SH-SY5Y (cell line): ENCODE measurements around the gene CD151.

Source experiments
- GATA2 ChIP-seq: IDR thresholded peaks from 2 replicates; pipeline ENCODE4 v1.6.1; 2011; ENCODE audit warnings: mild to moderate bottlenecking, low read depth, low read length
- GATA3 ChIP-seq: IDR thresholded peaks from 2 replicates; pipeline ENCODE4 v1.6.1; 2011; ENCODE audit warnings: low read depth, mild to moderate bottlenecking, low read length, moderate library complexity

DNA sequence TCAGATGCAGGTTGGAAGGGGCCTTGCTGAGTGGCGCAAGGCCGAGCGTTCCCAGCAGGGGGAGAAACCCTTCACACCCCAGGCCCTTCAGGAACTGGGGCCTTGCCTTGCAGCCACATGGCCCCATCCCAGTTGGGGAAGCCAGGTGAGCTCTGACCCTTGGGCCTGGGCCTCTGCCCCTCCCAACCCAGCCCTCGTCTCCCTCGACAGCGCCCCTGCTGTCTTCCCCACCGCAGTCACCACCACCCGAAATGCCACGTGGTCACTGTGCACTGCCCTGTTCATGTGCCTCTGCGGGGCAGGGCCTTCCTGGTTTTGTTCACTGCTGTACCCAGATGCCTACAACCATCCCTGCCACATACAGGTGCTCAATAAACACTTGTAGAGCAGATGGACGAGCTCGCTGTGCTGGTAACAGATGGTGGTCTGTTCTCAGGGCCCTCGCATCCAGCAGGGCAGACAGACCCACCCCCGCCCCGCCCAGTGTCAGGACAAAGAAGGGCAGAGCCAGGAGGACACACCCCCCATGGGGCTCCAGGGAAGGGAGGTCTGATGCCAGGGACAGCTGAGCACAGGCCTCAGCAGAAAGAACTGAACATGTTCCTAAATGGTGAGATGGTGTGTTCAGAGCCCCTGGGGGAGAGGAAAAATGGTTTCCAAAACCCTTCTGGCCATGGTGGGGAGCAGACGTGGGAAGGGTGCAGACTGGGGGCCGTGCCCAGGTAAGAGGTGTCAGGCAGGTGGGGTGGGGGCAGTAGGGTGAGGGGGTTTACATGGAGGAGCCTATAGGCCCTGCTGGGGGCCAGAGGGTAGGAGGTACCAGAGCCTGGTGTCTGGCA, 5.9 kb downstream of the CD151 start:
- no peak for TF ChIP-seq GATA2
- no peak for TF ChIP-seq GATA3
